Stimulated activated CD8-positive, alpha-beta memory T cell treated with anti-CD3 and anti-CD28 coated beads, Interleukin-4, amount 100 ng/mL, for 24 hours (primary cell): ENCODE results near the gene RNF215.
"Not testable (repeated sequence)": the region's sequence is repeated elsewhere in the genome, so short reads cannot be mapped to it uniquely, and the experiment has no call there.

Source experiments
- DNase-seq: peaks from one replicate; pipeline ENCODE4 v3.0.0-alpha.2; 2020; ENCODE audit warnings: low read depth

RNF215 gene

GRCh38 chr22:30421695-30422480, 34.7 kb upstream of the RNF215 start:
- no peak for DNase-seq

- no peak for DNase-seq
These were observed 33.3 kb upstream of the RNF215 start for GRCh38 chr22:30420347-30421125.

- DNase-seq: no peak
These were observed 29.6 kb upstream of the RNF215 start for GRCh38 chr22:30416837-30417236.

GRCh38 chr22:30416403-30416802, 29.2 kb upstream of the RNF215 start:
- DNase-seq: no peak

GRCh38 chr22:30414525-30415047, 27.4 kb upstream of the RNF215 start:
- no peak for DNase-seq

GRCh38 chr22:30413745-30414524, 26.7 kb upstream of the RNF215 start:
- DNase-seq: no peak

- DNase-seq: no peak
These were observed 25.8 kb upstream of the RNF215 start for GRCh38 chr22:30413001-30413400.

GRCh38 chr22:30411780-30412179, 24.6 kb upstream of the RNF215 start:
- DNase-seq: no peak

- no peak for DNase-seq
These were observed 21.3 kb upstream of the RNF215 start for GRCh38 chr22:30408388-30409102.

GRCh38 chr22:30406400-30406799, 19.2 kb upstream of the RNF215 start:
- DNase-seq: no peak

- no peak for DNase-seq
These were observed 18.5 kb upstream of the RNF215 start for GRCh38 chr22:30405731-30406130.

GRCh38 chr22:30404307-30404706, 17.1 kb upstream of the RNF215 start:
- DNase-seq: no peak

- not testable (repeated sequence) for DNase-seq
These were observed 15.5 kb upstream of the RNF215 start for GRCh38 chr22:30402766-30403104.

- no peak for DNase-seq
These were observed 15.0 kb upstream of the RNF215 start for GRCh38 chr22:30402028-30402765.

GRCh38 chr22:30401024-30401423, 13.8 kb upstream of the RNF215 start:
- not testable (repeated sequence) for DNase-seq

GRCh38 chr22:30400159-30400558, 12.9 kb upstream of the RNF215 start:
- DNase-seq: no peak

GRCh38 chr22:30399718-30400117, 12.5 kb upstream of the RNF215 start:
- no peak for DNase-seq

GRCh38 chr22:30398685-30399680, 11.8 kb upstream of the RNF215 start:
- no peak for DNase-seq
